Chondrocyte (in vitro differentiated cells): ENCODE results near the gene DPP4. TPM values are rescaled to one million over a fixed set of nuclear protein-coding genes. Genes with fewer than 3 reads are reported as not detected.
A peak's percentile ranks its signal among the peaks of the same experiment; 100 is the strongest.

Experiments
- DNase-seq: peaks from one replicate; pipeline ENCODE4 v3.0.0; 2021; ENCODE audit warnings: mixed read lengths, low spot score
- H3K27ac Mint-ChIP-seq: one replicate; pipeline ENCODE4 v1.8.0; 2021; ENCODE audit warnings: mild to moderate bottlenecking, moderate library complexity, mixed read lengths; ENCODE audit not compliant: unreplicated experiment
- H3K27me3 Mint-ChIP-seq: 2 replicates; pipeline ENCODE4 v1.8.0; 2021; ENCODE audit warnings: low read depth, mixed read lengths
- H3K36me3 Mint-ChIP-seq: 2 replicates; pipeline ENCODE4 v1.8.0; 2021; ENCODE audit warnings: low read depth, mixed read lengths
- H3K4me1 Mint-ChIP-seq: 2 replicates; pipeline ENCODE4 v1.8.0; 2021; ENCODE audit warnings: low read depth, mild to moderate bottlenecking, mixed read lengths
- H3K4me3 Mint-ChIP-seq: one replicate; pipeline ENCODE4 v1.8.0; 2021; ENCODE audit warnings: mild to moderate bottlenecking, moderate library complexity, mixed read lengths; ENCODE audit not compliant: unreplicated experiment
- H3K9me3 Mint-ChIP-seq: 2 replicates; pipeline ENCODE4 v1.8.0; 2021; ENCODE audit warnings: low read depth, mixed read lengths
- total RNA-seq: library from RNA; stranded (reverse); gene quantifications from 3 replicates; pipeline ENCODE4 v1.2.1, GENCODE V29; 2021
- TF ChIP-seq, protein P1 (sequence below): fragments of 200-600 bp; sonication (generic); IDR thresholded peaks from 2 replicates; pipeline ENCODE4 v1.5.0; 2021; ENCODE audit warnings: antibody characterized with exemption, mild to moderate bottlenecking, moderate library complexity

The DPP4 gene
- total RNA-seq, 1 donor from 2014 or later, result 0.42 TPM

DNA sequence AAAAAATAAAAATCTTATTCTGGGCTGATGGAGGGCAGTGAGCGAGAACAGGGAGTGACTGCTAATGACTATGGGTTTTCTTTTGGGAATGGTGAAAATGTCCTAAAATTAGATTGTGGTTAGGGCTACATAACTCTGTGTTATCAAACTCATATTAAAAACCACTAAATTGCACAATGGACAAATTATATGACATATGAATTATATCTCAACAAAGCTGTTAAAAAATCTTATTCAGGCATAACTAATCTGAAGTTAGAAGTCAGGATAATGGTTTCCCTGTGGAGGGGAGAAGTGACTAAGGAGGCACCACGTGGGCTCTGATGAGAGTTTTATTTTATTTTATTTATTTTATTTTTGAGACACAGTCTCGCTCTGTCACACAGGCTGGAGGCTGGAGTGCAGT, 32.1 kb upstream of the DPP4 start:
- no peak overlapping the region for H3K27ac Mint-ChIP-seq
- peaks cover 37% of the 10 kb centered on the region for H3K27me3 Mint-ChIP-seq
- DNase-seq, result no peak
- no peaks in the 10 kb centered on the region for H3K9me3 Mint-ChIP-seq
- H3K36me3 Mint-ChIP-seq, result no peaks in the 10 kb centered on the region
- peaks cover 4% of the 10 kb centered on the region for H3K4me1 Mint-ChIP-seq
- TF ChIP-seq, protein P1, sequence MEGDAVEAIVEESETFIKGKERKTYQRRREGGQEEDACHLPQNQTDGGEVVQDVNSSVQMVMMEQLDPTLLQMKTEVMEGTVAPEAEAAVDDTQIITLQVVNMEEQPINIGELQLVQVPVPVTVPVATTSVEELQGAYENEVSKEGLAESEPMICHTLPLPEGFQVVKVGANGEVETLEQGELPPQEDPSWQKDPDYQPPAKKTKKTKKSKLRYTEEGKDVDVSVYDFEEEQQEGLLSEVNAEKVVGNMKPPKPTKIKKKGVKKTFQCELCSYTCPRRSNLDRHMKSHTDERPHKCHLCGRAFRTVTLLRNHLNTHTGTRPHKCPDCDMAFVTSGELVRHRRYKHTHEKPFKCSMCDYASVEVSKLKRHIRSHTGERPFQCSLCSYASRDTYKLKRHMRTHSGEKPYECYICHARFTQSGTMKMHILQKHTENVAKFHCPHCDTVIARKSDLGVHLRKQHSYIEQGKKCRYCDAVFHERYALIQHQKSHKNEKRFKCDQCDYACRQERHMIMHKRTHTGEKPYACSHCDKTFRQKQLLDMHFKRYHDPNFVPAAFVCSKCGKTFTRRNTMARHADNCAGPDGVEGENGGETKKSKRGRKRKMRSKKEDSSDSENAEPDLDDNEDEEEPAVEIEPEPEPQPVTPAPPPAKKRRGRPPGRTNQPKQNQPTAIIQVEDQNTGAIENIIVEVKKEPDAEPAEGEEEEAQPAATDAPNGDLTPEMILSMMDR, result no peak
- no peak overlapping the region for H3K4me3 Mint-ChIP-seq

DNA sequence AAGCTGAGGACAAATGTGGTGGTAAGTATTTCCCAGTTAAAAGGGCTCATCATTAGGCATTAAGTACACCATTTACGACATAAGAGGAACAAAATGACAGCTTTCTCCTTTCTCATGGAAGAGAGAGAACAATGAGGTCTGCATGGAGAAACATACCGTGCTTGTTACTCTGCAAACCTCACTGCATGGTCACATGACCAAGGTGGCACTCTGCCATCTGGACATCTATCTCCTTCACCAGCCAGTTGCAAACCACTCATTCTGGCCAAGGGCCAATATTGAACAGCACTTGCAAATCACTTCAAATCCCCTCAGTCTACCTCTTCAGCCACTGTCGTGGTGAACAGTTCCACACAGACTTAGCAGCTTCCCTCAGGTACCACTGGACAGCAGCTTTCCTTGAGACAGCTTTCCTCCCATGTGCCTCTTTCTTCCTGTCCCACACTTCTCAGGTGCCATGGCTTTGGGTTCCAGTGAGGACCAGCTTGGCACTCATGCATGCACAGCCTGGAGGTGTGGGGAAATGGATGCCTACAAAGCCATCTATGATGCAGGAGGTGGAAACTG, 29.5 kb upstream of the DPP4 start:
- TF ChIP-seq, protein P1, result no peak
- Mint-ChIP-seq H3K4me3 (no peak overlapping the region), H3K4me1 (peaks cover 4% of the 10 kb centered on the region), H3K27me3 (peaks cover 37% of the 10 kb centered on the region), H3K27ac (no peak overlapping the region), H3K9me3 (no peaks in the 10 kb centered on the region), H3K36me3 (no peaks in the 10 kb centered on the region)
- DNase-seq, result no peak

DNA sequence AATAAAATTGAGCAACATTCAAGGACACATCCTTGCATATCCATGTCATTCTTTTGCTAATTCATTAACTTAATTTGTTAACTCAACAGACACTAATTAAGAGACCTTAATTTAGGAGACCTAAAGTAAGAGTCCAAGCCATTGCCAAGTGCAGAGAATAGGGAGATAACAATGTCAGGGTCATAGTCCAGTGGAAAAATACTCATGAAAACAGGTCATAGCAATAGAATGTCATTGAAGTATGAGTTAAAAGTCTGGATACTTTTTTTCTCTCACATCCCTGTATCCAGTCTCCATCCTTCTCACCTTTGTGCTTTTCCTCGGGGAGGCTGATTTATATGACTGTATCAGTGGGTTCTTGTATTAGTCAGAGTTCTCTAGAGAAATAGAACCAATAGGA, 26.6 kb upstream of the DPP4 start:
- Mint-ChIP-seq H3K9me3 (no peaks in the 10 kb centered on the region), H3K27ac (no peak overlapping the region), H3K27me3 (peaks cover 35% of the 10 kb centered on the region), H3K36me3 (no peaks in the 10 kb centered on the region), H3K4me3 (no peak overlapping the region), H3K4me1 (no peaks in the 10 kb centered on the region)
- no peak for DNase-seq
- TF ChIP-seq, protein P1, result no peak

DNA sequence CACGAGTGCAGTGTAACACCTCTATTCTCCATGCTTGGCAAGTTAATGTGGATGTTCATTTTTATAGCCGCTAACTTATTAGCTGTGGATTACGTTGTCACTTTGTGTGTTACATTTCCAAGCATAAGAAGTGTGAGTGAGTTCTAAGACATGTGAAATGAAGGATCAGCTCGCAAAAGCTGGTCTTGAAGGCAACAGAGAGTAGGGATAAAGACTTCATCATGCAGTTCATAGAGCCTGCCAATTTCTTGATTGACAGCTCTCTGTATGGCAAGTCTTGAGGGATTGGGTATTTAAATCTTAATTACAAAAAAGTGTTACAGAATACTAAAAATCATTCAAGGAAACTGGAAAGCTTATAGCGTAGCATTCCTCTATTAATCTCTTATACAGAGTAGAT, 25.8 kb upstream of the DPP4 start:
- Mint-ChIP-seq H3K27me3 (peaks cover 32% of the 10 kb centered on the region), H3K4me3 (no peak overlapping the region), H3K27ac (no peak overlapping the region), H3K4me1 (no peaks in the 10 kb centered on the region), H3K36me3 (no peaks in the 10 kb centered on the region), H3K9me3 (no peaks in the 10 kb centered on the region)
- TF ChIP-seq, protein P1, result no peak
- no peak for DNase-seq

DNA sequence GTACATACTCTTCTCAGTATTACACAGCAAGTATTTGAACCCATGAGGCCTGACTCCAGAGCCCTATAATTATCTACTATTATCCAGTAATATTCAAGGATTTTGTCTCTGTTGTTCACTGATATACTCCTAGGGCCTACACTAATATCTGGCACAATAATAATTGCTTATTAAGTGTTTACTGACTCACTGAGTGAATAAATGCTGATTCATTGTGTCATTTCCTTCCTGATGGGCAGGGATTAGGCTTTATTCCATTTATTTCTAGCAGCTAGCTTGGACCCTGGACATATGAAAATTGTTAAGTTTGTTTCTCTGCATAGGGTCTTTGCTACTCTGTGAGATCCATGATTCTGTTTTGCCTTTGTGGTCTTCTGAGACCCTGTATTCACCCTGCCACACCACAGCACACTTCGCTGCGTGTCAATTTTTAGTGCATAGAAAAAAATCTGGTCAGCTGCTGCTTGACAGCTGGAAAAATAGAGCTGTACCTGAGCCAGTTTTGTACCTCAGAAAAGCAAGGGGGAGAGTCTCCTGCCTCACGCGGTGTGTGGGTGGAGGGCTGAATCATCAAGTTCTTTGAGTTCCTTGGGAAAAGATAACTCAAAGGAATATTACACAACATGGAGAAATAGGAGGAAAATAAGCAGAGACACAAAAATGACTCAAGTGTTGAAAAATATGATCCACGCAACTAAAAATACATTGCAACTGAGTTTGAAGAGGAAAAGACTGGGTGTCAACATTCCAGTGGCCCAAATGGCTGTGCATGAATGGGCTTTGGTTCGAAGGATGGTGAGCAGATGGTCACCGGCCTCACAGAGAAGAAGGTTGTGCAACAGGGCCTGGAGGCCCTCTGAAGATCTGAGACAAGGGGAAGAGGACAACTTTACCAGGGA, 18.9 kb upstream of the DPP4 start:
- Mint-ChIP-seq H3K27me3 (peaks cover 4% of the 10 kb centered on the region), H3K4me1 (peaks cover 17% of the 10 kb centered on the region), H3K9me3 (no peaks in the 10 kb centered on the region), H3K36me3 (no peaks in the 10 kb centered on the region), H3K4me3 (no peak overlapping the region), H3K27ac (peak overlapping the region; percentile 88)
- no peak for DNase-seq
- TF ChIP-seq, protein P1, result no peak
